Lung (tissue), 12 donors: Measurements from ENCODE around the gene TOX2. TPM values are rescaled to one million over a fixed set of nuclear protein-coding genes. Genes with fewer than 3 reads are reported as not detected.

Experiments
- ATAC-seq: fragments of 200-7000 bp; cut with Tn5 transposase; one replicate; pipeline ENCODE4 v1.9.1; 2020; ENCODE audit warnings: moderate number of reproducible peaks; ENCODE audit not compliant: insufficient read depth, low FRiP score
- DNase-seq, 3 donors: peaks; one replicate each; pipeline ENCODE4 v3.0.0-alpha.2; 2013 to 2017
- H3K27ac ChIP-seq, 2 donors: one replicate each; pipeline ENCODE4 v1.5.1; 2013; ENCODE audit warnings: mild to moderate bottlenecking in 2 of 2, moderate library complexity in 2 of 2, control low read depth in 1 of 2, inconsistent platforms in 1 of 2, low read depth in 1 of 2, low read length in 1 of 2
- H3K27me3 ChIP-seq, 3 donors: one replicate each; pipeline ENCODE4 v1.5.1; 2013; ENCODE audit warnings: low read length in 2 of 3; ENCODE audit not compliant: control insufficient read depth in 3 of 3, insufficient read depth in 3 of 3
- H3K36me3 ChIP-seq, 4 donors: one replicate each; pipeline ENCODE4 v1.5.1; 2013; ENCODE audit warnings: low read length in 4 of 4, mild to moderate bottlenecking in 1 of 4, moderate library complexity in 1 of 4; ENCODE audit not compliant: control insufficient read depth in 4 of 4, insufficient read depth in 4 of 4
- H3K4me1 ChIP-seq, 5 donors: one replicate each; pipeline ENCODE4 v1.5.1; 2013; ENCODE audit warnings: low read length in 5 of 5, mild to moderate bottlenecking in 2 of 5, moderate library complexity in 1 of 5; ENCODE audit not compliant: control insufficient read depth in 5 of 5, insufficient read depth in 5 of 5
- H3K4me3 ChIP-seq: one replicate; pipeline ENCODE4 v1.5.1; 2013; ENCODE audit warnings: mild to moderate bottlenecking, control low read depth, moderate library complexity
- H3K9ac ChIP-seq, 2 donors: one replicate each; pipeline ENCODE4 v1.5.1; 2013; ENCODE audit warnings: low read length in 2 of 2, control low read depth in 1 of 2; ENCODE audit not compliant: insufficient read depth in 1 of 2
- H3K9me3 ChIP-seq, 4 donors: one replicate each; pipeline ENCODE4 v1.5.1; 2013; ENCODE audit warnings: low read length in 3 of 4, mild to moderate bottlenecking in 1 of 4, moderate library complexity in 1 of 4; ENCODE audit not compliant: control insufficient read depth in 4 of 4, insufficient read depth in 3 of 4
- CTCF ChIP-seq: IDR thresholded peaks from 2 replicates; pipeline ENCODE4 v1.5.1; 2012; ENCODE audit warnings: mild to moderate bottlenecking; ENCODE audit errors: control extremely low read depth, extremely low read depth
- WGBS, 2 donors: extraction: QIAGEN DNeasy Blood & Tissue Kit; methylation state at CpG; one replicate each; pipeline ENCODE4 v1.1.7; 2013; 5-methylcytosine and 5-hydroxymethylcytosine counted together
- polyA plus RNA-seq, 2 donors: library from polyadenylated mRNA; stranded (reverse); fragments of 200-250 nt; gene quantifications; one replicate each; pipeline ENCODE4 v1.2.1, GENCODE V29; 2013
- total RNA-seq, 2 donors: library from RNA; depleted of rRNA in 1 of 2; stranded (reverse); fragments of >200 nt in 1 of 2; gene quantifications; one replicate each; pipeline ENCODE4 v1.2.1, GENCODE V29; 2014 to 2021
- donor health status: control.
- donor health status: control.
- donor health status: Bipolar disorder and iron deficiency.
- donor health status: healthy.
- donor health status: DM: yes; HTN: yes; CAD: no.

Gene TOX2
- total and polyA plus RNA-seq, 4 donors: 12.0 to 25.5 (median 16.6) TPM

- peak in 1 of 3 donors; percentile 47 for DNase-seq
- H3K27me3 ChIP-seq: peaks cover 0 to 24% (median 2%) of the 10 kb centered on the region in 3 donors
- H3K36me3 ChIP-seq: no peaks in the 10 kb centered on the region
- TF ChIP-seq CTCF: no peak
- peak overlapping the region in 1 of 2 donors; percentile 87 for H3K27ac ChIP-seq
- H3K9ac ChIP-seq: peak overlapping the region in 1 of 2 donors; percentile 32
- H3K4me1 ChIP-seq: peaks cover 0 to 19% (median 5%) of the 10 kb centered on the region in 5 donors
- WGBS, 2 donors: 6 to 7% methylated on average over 50 of the region's 50 CpGs
- peak overlapping the region; percentile 83 for H3K4me3 ChIP-seq
- ATAC-seq: no peak
- peaks cover 0 to 16% (median 4%) of the 10 kb centered on the region in 4 donors for H3K9me3 ChIP-seq
These were observed 1.6 kb downstream of the TOX2 start for GRCh38 chr20:43916073-43916880.

- no peak for ATAC-seq
- Histone ChIP-seq H3K36me3 (no peaks in the 10 kb centered on the region), H3K4me3 (peak overlapping the region; percentile 83), H3K27ac (peak overlapping the region in 1 of 2 donors; percentile 17), H3K9me3 (peaks cover 0 to 15% (median 4%) of the 10 kb centered on the region in 4 donors), H3K4me1 (peaks cover 0 to 19% (median 5%) of the 10 kb centered on the region in 5 donors), H3K9ac (no peak overlapping the region), H3K27me3 (peaks cover 0 to 24% (median 2%) of the 10 kb centered on the region in 3 donors)
- no peak for TF ChIP-seq CTCF
- WGBS, 2 donors: 28 to 35% methylated on average over 9 of the region's 9 CpGs
- no peak for DNase-seq
These were observed 2.3 kb downstream of the TOX2 start for GRCh38 chr20:43916881-43917371.

GRCh38 chr20:43917380-43917779, 2.7 kb downstream of the TOX2 start:
- Histone ChIP-seq H3K36me3 (no peaks in the 10 kb centered on the region), H3K4me3 (no peak overlapping the region), H3K9ac (no peak overlapping the region), H3K27me3 (peaks cover 0 to 24% (median 2%) of the 10 kb centered on the region in 3 donors), H3K27ac (peak overlapping the region in 1 of 2 donors; percentile 17), H3K9me3 (peaks cover 0 to 11% (median 3%) of the 10 kb centered on the region in 4 donors), H3K4me1 (peaks cover 0 to 21% (median 5%) of the 10 kb centered on the region in 5 donors)
- 80 to 88% methylated on average over 9 of the region's 9 CpGs for WGBS, 2 donors
- no peak for DNase-seq
- no peak for ATAC-seq
- TF ChIP-seq CTCF: no peak
